Renal pelvis (tissue), 4 donors: ENCODE measurements around the gene KRTAP9-8. TPM values are rescaled to one million over a fixed set of nuclear protein-coding genes. Genes with fewer than 3 reads are reported as not detected.
"Not testable (repeated sequence)": the region's sequence is repeated elsewhere in the genome, so short reads cannot be mapped to it uniquely, and the experiment has no call there.

Experiments used
- DNase-seq: peaks from one replicate; pipeline ENCODE4 v3.0.0-alpha.2; 2013
- polyA plus RNA-seq, 3 donors: library from polyadenylated mRNA; unstranded; fragments of 120-200 nt; gene quantifications; one replicate each; pipeline ENCODE4 v1.2.1, GENCODE V29; 2013; ENCODE audit not compliant: insufficient read length in 3 of 3

Gene KRTAP9-8
- polyA plus RNA-seq, 3 donors = not detected

- DNase-seq = not testable (repeated sequence)
These were observed 17.8 kb downstream of the KRTAP9-8 start, which contains the start of gene KRTAP9-9 for GRCh38 chr17:41255381-41256290. KRTAP9-9 (plus strand) TSS chr17:41255384.

GRCh38 chr17:41256291-41256685 lies 18.5 kb downstream of the KRTAP9-8 start:
- DNase-seq = no peak

- no peak for DNase-seq
These were observed 20.6 kb downstream of the KRTAP9-8 start for GRCh38 chr17:41258406-41258805.

- DNase-seq = no peak
These were observed 25.4 kb downstream of the KRTAP9-8 start for GRCh38 chr17:41263212-41263611.

GRCh38 chr17:41264599-41264998 lies 26.8 kb downstream of the KRTAP9-8 start:
- DNase-seq = no peak

- no peak for DNase-seq
These were observed 27.3 kb downstream of the KRTAP9-8 start, which contains the start of gene KRTAP9-6 for GRCh38 chr17:41265078-41265477. KRTAP9-6 (plus strand) TSS chr17:41265378; CDS start chr17:41265378, 0 bp downstream.

GRCh38 chr17:41267711-41268110 lies 29.9 kb downstream of the KRTAP9-8 start:
- no peak for DNase-seq

GRCh38 chr17:41271323-41271722 lies 33.5 kb downstream of the KRTAP9-8 start:
- DNase-seq = not testable (repeated sequence)

GRCh38 chr17:41271858-41272257 lies 34.1 kb downstream of the KRTAP9-8 start:
- DNase-seq = no peak

- not testable (repeated sequence) for DNase-seq
These were observed 37.9 kb downstream of the KRTAP9-8 start, which contains the start of gene KRTAP9-7 for GRCh38 chr17:41275648-41276190. KRTAP9-7 (plus strand) TSS chr17:41275698; CDS start chr17:41275698, 0 bp downstream.

- no peak for DNase-seq
These were observed 40.6 kb downstream of the KRTAP9-8 start for GRCh38 chr17:41278176-41278955.

- no peak for DNase-seq
These were observed 46.2 kb downstream of the KRTAP9-8 start for GRCh38 chr17:41284043-41284442.

GRCh38 chr17:41284546-41284945 lies 46.7 kb downstream of the KRTAP9-8 start:
- DNase-seq = no peak

- DNase-seq = no peak
These were observed 49.3 kb downstream of the KRTAP9-8 start for GRCh38 chr17:41287050-41287449.

Other genes starting within 250 kb of the KRTAP9-8 start
- gene KRTAP3-3, start 243.8 kb upstream of the KRTAP9-8 start, polyA plus RNA-seq = not detected
- gene KRTAP3-2, start 238.1 kb upstream of the KRTAP9-8 start, polyA plus RNA-seq = not detected
- not detected for gene KRTAP3-1, start 228.9 kb upstream of the KRTAP9-8 start, polyA plus RNA-seq
- gene KRTAP1-5, start 210.8 kb upstream of the KRTAP9-8 start, polyA plus RNA-seq = not detected
- not detected for gene KRTAP1-4, start 207.8 kb upstream of the KRTAP9-8 start, polyA plus RNA-seq
- not detected for gene KRTAP1-3, start 203.1 kb upstream of the KRTAP9-8 start, polyA plus RNA-seq
- gene KRTAP1-1, start 196.5 kb upstream of the KRTAP9-8 start, polyA plus RNA-seq = not detected
- not detected for gene KRTAP2-1, start 190.7 kb upstream of the KRTAP9-8 start, polyA plus RNA-seq
- gene KRTAP2-2, start 182.8 kb upstream of the KRTAP9-8 start, polyA plus RNA-seq = not detected
- gene KRTAP2-3, start 177.9 kb upstream of the KRTAP9-8 start, polyA plus RNA-seq = not detected
- gene KRTAP2-4, start 172.1 kb upstream of the KRTAP9-8 start, polyA plus RNA-seq = not detected
- gene KRTAP4-7, start 153.8 kb upstream of the KRTAP9-8 start, polyA plus RNA-seq = not detected
- gene KRTAP4-8, start 139.9 kb upstream of the KRTAP9-8 start, polyA plus RNA-seq = not detected
- not detected for gene KRTAP4-16, start 135.8 kb upstream of the KRTAP9-8 start, polyA plus RNA-seq
- not detected for gene KRTAP4-9, start 132.6 kb upstream of the KRTAP9-8 start, polyA plus RNA-seq
- gene KRTAP4-11, start 119.6 kb upstream of the KRTAP9-8 start, polyA plus RNA-seq = not detected
- not detected for gene KRTAP4-12, start 113.8 kb upstream of the KRTAP9-8 start, polyA plus RNA-seq
- not detected for gene KRTAP4-6, start 97.5 kb upstream of the KRTAP9-8 start, polyA plus RNA-seq
- gene KRTAP4-5, start 88.2 kb upstream of the KRTAP9-8 start, polyA plus RNA-seq = not detected
- not detected for gene KRTAP4-4, start 77.3 kb upstream of the KRTAP9-8 start, polyA plus RNA-seq
- not detected for gene KRTAP4-3, start 69.8 kb upstream of the KRTAP9-8 start, polyA plus RNA-seq
- gene KRTAP4-2, start 59.8 kb upstream of the KRTAP9-8 start, polyA plus RNA-seq = not detected
- gene KRTAP4-1, start 53.1 kb upstream of the KRTAP9-8 start, polyA plus RNA-seq = not detected
- not detected for gene KRTAP9-1, start 48.1 kb upstream of the KRTAP9-8 start, polyA plus RNA-seq
- not detected for gene KRTAP9-2, start 11.4 kb upstream of the KRTAP9-8 start, polyA plus RNA-seq
- gene KRTAP9-3, start 5.5 kb upstream of the KRTAP9-8 start, polyA plus RNA-seq = not detected
- gene KRTAP9-4, start 11.7 kb downstream of the KRTAP9-8 start, polyA plus RNA-seq = not detected
- not detected for gene KRTAP9-9, start 17.4 kb downstream of the KRTAP9-8 start, polyA plus RNA-seq
- gene KRTAP9-6, start 27.4 kb downstream of the KRTAP9-8 start, polyA plus RNA-seq = under 1 TPM in 2 of 3 donors, not detected in 1; 0.09 to 0.22 TPM
- not detected for gene KRTAP9-7, start 37.7 kb downstream of the KRTAP9-8 start, polyA plus RNA-seq
- gene KRTAP29-1, start 64.9 kb downstream of the KRTAP9-8 start, polyA plus RNA-seq = not detected
- gene KRTAP16-1, start 71.3 kb downstream of the KRTAP9-8 start, polyA plus RNA-seq = not detected
- gene KRTAP17-1, start 77.7 kb downstream of the KRTAP9-8 start, polyA plus RNA-seq = not detected
- under 1 TPM in 1 of 3 donors, not detected in 2; 0.18 TPM for gene KRT33A, start 112.8 kb downstream of the KRTAP9-8 start, polyA plus RNA-seq
- gene KRT33B, start 131.8 kb downstream of the KRTAP9-8 start, polyA plus RNA-seq = not detected
- gene KRT34, start 144.3 kb downstream of the KRTAP9-8 start, polyA plus RNA-seq = not detected
- not detected for gene KRT31, start 159.6 kb downstream of the KRTAP9-8 start, polyA plus RNA-seq
- not detected for gene KRT37, start 186.6 kb downstream of the KRTAP9-8 start, polyA plus RNA-seq
- gene KRT38, start 203.0 kb downstream of the KRTAP9-8 start, polyA plus RNA-seq = not detected
- gene KRT32, start 229.4 kb downstream of the KRTAP9-8 start, polyA plus RNA-seq = not detected
- under 1 TPM in 1 of 3 donors, not detected in 2; 0.04 TPM for gene KRT35, start 243.2 kb downstream of the KRTAP9-8 start, polyA plus RNA-seq